ENCODE measurements around the gene ZNF662.

- no peak for TF ChIP-seq GATA3 (IDR thresholded peaks at IDR 0.05; ENCODE audit: low read depth, low read length)
- no peak for TF ChIP-seq GATA2 (IDR thresholded peaks at IDR 0.05; ENCODE audit: low read depth, low read length)
Observed at GRCh38 chr3:42877881-42878280, 28.1 kb upstream of the ZNF662 start.
